ENCODE data around the gene FAM193A.
A peak's percentile ranks its signal among the peaks of the same experiment; 100 is the strongest.
"Not testable (repeated sequence)": the region's sequence is repeated elsewhere in the genome, so short reads cannot be mapped to it uniquely, and the experiment has no call there.

FAM193A gene

DNA sequence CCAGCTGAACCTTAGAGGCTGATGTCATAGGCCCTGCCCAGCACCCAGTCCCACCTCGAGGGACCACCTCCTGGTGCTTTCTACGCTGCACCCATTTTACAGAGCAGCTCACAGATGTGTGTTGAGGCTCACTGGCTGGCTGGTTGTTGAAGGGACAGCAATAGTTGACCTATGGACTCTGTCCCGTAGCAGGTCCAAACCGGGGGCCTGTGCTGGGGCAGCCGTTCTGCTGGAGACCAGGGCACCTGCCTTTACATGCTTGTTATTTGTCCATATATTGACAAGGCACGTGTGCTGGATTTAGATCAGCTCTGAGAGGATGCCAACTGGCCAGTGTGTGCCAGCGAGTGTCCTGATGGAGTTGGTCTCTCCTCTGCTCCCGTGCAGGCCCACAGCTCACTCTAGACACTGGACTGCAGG is 161.6 kb downstream of the FAM193A start:
- no peak for DNase-seq

DNA sequence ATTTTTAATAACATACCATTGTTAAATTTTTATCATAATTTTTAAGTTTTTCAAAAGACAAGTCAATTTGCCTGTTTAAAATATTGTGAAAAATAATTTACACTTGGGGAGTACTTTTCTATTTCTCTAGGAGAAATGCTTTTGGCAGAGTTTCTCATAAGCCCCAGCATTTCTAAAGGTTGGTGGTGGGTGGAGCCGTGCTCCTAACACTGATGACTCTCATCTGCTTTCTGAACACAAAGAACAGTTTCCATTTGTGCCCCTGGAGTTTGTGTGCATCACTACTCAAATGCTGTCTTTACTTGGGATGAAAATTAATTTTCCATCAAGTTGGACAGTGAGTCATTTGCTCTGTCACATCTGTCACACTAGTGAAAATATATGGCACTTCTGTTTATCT is 162.1 kb downstream of the FAM193A start:
- DNase-seq = no peak

DNA sequence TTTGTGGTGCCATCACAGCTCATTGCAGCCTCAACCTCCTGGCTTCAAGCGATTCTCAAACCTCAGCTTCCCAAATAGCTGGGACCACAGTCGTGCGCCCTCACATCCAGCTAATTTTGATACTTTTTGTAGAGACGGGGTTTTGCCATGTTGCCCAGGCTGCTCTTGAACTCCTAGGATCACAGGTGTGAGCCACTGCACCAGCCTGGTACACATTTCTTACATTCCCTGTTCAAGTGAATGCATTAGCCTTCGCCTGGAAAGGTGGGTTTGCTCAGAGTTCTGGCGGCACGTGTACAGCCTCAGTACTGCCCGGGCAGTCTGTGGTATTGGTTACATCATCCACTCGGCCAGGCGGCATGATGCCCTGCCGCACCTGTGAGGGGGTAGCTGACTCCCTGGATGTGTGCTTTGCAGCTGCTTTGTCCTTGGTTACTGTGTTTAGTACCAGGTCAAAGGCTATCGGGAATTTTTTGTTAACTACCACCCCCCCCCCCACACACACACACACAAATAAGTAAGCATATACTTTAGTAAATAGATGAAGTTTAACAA is 162.6 kb downstream of the FAM193A start:
- DNase-seq = no peak

DNA sequence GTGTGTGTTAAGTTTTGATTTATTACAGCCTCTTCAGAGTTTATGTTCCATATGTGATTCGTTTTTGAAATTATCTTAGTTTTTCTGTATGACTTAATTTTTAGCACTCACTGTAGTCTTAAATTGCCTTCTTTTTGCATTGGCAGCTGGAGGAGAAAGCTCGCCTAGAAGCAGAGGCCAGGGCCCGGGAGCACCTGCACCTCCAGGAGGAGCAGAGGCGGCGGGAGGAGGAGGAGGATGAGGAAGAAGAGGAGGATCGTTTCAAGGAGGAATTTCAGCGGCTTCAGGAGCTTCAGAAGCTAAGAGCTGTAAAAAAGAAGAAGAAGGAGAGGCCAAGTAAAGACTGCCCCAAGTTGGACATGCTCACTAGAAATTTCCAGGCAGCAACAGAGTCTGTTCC is 163.1 kb downstream of the FAM193A start:
- no peak for DNase-seq

DNA sequence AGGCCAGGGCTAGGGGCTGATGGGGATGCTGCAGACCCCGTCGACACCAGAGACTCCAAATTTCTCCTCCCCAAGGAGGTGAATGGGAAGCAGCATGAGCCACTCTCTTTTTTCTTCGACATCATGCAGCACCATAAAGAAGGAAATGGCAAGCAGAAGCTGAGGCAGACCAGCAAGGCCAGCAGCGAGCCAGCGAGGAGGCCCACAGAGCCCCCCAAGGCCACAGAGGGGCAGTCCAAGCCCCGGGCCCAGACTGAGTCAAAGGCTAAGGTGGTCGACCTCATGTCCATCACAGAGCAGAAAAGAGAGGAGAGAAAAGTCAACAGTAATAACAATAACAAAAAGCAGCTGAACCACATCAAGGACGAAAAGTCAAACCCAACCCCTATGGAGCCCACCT is 163.6 kb downstream of the FAM193A start:
- no peak for DNase-seq

DNA sequence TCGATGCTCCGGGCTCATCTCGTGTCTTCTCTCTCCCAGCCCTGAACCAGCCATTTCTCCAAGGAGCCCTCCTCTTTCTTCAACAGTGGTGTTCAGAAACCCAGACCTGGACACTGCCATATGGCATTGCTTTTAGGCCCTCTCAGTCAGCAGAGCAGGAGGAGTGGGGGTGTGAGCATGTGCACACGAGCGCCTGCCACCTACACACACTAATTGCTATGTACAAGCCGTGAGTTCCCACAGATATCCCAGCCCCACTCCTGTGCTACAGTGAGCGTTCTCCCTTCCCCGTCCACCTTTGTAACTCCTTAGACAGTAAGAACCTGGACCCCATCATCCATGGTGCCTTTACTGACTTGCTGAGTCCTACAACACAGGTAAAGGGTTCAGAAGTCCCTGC is 165.9 kb downstream of the FAM193A start:
- DNase-seq = no peak

DNA sequence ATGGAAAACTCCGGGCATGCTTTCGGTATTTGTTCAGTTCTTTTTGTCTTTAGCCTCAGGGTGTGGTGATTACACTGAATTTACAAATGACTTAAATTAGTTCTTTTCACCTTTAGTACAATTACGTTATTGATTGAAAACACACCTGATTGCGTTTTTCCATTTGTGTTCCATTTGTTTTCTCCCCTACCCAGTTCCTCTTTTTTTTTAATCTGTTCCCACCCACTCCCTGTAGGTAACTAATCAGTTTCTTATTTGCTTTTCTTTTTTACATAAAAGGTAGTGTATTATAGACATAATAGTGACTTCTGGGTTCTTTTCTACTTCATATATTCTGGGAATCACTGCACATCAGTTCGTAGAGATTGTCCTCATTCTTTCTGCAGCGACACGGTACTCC is 166.3 kb downstream of the FAM193A start:
- DNase-seq = no peak

DNA sequence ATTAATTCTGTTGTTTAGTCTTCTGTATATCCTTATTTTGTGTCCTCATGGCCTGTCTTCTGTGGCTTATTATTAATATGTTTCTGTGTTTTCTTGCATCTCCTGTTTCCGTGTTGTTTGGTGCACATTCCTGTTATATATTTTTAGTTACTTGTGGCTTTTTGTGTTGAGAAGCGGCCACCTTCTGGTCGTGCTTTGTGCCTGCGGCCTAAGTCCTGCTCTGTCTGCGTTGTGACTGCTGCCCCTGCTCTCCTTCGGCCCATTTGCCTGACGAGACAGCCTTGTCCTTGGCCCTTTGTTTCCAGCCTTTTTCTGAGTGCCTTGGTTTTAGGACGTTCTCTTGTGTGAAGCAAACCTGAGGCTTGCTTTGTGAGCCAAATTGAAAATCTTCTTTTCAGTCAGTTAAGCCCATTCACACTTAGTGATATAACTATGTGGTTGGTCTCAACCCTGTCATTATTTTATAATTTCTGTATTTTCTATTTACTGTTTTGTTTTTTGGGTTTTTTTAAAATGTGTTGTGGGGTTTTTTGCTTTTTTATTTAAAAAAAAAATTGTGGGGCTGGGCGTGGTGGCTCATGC is 175.9 kb downstream of the FAM193A start:
- DNase-seq = no peak

DNA sequence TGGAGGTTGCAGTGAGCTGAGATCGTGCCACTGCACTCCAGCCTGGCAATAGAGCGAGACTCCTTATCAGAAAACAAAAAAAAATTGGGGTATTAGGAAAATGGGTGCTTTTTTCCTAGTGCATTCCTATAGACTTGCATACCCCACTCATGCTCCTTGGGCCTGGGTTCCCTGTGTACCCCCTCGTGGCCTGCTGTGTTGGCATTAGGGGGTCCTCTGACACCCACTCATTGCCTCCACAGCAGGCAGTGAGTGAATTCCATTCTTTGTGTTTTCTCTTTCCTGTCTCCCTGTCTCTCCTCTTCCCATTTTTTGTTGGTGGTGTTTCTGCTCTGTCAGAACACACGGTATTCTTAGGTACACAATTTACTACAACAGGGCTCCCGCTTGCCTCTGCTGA is 176.9 kb downstream of the FAM193A start:
- DNase-seq = no peak

DNA sequence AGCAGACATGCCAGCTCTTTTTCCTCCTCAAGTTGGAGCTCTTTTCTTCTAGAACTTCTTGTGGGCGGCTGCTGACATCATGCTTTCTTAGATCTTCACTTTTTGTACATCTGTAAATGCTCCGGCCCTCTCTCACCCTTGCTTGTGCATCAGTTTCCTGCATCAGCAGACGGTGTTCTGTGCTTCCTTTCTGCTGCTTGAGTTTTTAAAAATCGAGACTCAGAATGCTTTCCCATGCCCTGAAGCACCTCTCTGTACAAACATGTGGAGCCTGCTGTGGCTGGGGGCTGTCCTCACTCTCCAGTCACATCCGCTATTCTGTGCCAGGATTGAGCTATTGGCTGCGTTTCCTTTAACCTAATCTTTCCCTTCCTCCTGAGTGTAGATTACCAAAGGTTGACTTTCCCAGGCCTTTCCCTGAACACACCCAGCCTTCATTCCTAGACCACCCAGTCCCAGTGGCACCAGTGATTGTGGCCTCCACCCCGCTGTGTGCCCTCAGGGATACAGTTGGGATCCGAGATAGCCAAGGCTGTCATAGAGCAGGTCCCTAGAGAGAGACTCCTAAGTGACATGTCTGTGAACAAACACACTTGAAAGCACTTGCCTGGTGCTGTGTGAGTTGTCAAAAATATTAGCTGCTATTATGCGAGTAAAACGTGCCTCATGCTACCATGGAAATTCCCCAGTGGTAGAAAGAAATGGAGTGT is 177.8 kb downstream of the FAM193A start:
- peak in 1 of 4 experiments; percentile 5 for DNase-seq

DNA sequence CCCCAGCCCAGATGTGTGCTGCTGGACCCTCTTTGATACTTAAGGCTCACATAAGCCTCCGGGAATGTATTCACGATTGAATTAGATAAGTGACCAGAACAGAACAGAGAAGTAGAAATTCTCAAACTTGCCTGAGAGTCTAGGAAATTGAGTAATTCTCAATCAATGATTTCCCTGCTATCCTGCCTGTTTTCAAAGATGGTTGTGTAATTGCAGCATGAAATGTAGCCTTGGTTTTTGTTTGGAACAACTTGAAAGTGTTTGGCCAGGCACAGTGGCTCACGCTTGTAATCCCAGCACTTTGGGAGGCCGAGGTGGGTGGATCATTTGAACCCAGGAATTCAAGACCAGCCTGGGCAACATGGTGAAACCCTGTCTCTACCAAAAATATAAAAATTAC is 178.5 kb downstream of the FAM193A start:
- DNase-seq = no peak

DNA sequence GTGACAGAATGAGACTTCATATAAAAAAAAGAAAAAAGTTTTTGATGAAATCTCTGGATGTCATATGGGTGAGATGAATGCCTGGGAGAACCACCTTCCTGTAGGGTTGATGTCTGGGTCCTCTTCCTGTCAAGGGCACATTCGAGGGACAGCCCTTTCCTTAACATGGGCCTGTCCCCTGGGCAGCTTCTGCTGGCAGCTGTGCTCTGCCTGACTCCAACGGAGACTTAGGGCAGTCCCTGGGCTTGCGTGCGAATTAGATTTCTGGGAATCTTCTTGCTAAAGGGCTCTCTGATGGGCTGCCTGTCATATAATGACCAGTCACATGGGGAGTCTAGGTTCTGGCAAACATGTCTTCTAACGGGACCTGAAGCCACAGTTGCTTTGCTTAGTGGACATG is 179.0 kb downstream of the FAM193A start:
- DNase-seq = no peak

DNA sequence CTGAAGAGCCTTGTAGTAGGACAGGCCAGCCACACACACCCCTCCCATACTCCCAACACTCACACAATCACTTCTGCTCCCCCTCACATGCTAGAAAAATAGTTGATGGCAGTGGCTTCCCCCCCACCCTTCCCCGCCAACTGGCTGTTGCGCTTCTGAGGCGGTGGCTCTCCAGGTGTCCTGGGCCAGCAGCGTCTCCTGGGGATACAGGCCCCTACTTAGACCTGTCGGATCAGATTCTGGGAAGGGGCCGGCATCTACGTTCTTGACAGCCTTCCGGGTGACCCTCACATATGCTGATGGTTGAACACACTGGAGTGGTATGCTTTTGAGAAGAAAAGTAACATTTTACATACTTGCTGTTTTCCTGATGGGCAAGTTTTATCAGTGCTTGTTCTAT is 179.8 kb downstream of the FAM193A start:
- DNase-seq = no peak

DNA sequence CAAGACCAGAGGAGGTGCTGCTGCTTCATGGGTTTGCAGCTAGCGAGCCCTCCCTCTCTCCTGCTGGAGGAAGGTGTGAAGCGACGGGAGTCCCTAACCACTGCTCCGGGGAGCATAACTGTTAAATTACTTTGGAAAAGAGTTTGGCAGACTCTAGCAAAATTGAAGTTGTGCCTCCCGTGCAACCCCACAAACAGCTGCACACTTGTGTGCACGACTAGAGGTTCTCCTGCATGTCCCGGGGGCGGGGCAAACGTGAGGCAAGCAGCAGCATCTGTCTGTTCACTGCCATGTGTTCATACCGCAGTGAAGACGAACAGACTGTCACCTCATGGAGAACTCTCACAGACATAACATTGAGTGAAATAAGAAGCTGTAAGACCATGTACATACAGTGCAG is 185.1 kb downstream of the FAM193A start:
- no peak for DNase-seq

DNA sequence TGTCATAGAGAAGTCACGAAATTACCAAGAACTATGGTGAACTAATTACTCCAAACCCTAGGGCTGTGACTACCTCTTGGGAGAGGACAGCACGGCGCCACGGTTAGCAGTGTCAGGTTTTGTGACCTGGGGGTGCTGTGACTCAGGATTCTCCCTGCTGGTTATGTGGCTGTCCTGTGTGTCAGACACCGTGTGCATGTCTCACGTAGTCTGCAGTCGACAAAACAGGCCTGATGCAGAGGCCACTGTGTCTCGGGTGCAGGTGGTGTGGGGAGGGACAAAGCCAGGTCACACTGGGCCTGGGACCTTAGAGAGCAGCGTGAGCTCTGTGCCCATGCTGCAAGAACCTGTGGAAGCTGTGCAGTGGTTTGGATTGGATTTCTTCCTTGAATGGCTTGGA is 185.6 kb downstream of the FAM193A start:
- DNase-seq = no peak

DNA sequence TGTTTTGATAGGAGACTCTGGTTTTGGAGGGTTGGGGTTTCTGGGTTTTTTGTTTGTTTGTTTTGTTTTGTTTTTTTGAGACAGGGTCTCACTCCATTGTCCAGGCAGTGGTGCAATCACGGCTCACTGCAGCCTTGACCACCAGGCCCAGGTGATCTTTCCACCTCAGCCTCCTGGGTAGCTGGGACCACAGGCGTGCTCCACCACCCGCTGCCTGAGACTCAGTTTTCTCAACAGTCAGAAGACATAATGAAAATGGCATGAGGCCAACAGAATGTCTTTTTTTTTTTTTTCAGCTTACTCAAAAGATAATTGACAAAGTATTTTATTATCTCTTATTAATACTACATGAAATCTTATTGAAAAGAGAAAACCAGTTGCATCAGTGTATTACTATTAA is 187.3 kb downstream of the FAM193A start:
- no peak for DNase-seq

DNA sequence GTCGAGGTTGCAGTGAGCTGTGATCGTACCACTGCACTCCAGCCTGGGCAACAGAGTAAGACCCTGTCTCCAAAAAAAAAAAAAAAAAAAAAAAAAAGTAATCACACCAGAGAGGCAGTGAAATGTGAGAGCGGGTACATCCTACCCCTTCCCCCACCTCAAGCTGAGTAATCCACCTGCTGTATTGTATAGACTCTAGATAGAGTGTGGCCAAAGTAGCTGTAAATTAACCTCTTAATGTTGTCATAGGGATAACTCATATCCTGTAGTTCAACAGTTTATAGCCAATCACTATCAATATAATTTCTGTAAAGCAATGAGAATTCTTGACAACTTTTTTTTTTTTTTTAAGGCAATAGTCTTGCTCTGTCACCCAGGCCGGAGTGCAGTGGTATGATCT is 188.9 kb downstream of the FAM193A start:
- DNase-seq = no peak

DNA sequence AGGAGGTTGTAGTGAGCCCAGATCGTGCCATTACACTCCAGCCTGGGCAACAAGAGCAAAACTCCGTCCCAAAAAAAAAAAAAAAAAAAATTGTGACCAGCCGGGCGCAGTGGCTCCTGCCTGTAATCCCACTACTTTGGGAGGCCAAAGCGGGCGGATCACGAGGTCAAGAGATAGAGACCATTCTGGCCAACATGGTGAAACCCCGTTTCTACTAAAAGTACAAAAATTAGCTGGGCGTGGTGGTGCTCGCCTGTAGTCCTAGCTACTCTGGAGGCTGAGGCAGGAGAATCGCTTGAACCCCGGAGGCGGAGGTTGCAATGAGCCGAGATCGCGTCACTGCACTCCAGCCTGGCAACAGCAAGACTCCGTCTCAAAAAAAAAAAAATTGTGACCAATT is 190.4 kb downstream of the FAM193A start:
- not testable (repeated sequence) for DNase-seq

DNA sequence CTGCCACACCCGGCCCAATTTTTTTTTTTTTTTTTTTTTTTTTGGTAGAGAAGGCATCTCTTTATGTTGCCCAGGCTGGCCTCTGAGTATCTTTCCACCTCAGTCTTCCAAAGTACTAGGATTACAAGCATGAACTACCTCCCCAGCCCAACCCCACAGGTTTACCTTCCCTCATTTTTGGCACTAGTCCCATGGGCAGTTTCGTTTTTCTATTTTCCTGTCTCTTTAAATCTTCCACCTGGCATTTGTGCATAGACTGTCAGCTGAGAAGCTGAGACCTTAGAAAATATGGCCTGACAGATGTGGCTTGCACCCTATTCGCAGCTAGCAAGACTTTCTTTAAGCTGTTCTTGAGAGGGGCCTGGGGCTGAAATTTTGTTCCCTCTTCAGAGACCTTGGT is 191.8 kb downstream of the FAM193A start:
- no peak for DNase-seq

DNA sequence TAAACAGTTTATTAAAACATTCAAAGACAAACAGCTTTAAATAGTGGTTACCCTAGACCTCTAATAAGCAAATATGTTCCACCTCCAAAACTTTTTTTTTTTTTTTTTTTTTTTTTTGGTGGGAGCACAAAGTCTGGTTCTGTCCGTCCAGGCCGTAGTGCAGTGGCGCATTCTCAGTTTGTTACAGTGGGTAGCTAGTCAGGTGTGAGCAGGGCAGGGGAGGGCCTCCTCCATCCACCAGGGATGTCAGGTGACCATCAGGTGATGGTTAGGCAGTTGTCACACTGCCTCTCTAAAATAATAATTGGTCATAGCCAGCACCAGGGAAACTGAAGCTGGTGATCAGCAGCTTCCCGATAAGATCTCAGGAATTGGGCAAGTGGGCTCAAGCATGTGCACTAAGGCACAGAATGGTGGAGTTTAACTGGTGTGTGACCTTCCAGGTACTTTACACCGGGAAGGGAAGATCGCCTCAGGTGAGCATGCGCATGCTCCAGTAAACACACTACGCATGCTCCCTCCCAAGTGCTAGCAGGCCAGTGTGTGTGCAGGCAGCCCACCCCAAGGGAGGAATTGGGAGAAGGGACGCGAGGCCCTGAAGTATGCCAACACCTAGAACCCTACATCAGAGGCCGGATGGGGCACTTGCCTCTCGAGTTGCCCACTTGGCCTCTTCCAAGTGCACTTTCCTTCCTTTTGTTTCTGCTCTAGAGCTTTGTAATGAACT is 192.5 kb downstream of the FAM193A start:
- DNase-seq = no peak

DNA sequence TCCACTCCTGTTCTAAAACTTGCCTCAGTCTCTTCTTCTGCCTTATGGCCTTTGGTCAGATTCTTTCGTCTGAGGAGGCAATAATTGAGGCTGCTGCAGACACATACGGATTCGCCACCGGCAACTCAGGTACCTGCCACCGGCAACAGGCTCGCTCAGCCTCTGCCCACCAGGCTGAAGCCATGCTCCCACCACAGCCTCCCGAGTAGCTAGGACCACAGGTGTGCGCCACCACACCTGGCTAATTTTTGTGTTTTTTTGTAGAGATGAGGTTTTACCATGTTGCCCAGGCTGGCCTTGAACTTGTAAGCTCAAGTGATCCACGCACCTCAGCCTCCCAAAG is 193.1 kb downstream of the FAM193A start:
- DNase-seq = no peak

DNA sequence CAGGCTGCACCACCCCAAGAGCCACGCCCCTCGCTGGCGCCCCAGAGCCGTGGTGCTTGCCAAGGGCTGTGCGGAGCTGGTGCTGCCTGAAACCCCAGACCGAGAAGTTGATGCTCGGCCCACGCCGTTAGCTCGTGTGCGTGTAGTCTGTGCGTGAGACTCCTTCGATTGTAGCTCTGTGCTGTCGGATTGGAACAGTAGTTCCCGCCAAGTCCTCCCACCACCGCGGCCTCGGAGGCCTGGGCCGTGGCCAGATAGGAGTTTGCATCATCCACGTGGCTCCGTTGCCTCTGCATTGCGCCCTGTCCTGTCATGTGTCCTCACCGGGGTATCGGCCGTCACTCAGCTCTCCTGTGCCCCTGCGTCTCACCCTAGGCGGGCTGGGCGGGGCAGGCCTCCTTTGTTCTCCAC is 195.5 kb downstream of the FAM193A start:
- DNase-seq = no peak

DNA sequence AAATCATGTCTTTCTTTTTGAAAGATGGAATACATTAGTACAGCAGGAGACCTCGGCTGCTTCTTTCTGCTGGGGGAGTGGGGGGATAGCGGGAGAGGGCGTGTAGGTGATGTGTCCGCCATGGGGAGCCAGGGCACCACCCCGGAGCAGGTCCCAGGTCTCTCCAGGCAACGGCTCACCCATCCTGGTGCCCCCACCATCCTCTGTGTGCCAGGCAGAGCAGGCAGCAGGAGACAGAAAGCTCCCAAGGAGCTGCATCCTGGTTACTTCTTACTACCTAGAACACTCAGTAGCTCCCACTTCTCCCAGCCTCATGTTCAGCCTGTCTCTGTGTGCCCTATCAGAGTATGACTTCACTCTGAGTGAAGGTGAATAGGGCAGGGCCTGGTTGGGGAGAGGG is 196.1 kb downstream of the FAM193A start:
- no peak for DNase-seq
